IPS DF 4.7 (cell line): ENCODE measurements around the gene COMP.
"Not testable (repeated sequence)": the region's sequence is repeated elsewhere in the genome, so short reads cannot be mapped to it uniquely, and the experiment has no call there.

Experiments used
- DNase-seq: peaks from one replicate; pipeline ENCODE4 v3.0.0-alpha.2; 2013; ENCODE audit warnings: low spot score; ENCODE audit errors: extremely low read depth

Gene COMP

DNA sequence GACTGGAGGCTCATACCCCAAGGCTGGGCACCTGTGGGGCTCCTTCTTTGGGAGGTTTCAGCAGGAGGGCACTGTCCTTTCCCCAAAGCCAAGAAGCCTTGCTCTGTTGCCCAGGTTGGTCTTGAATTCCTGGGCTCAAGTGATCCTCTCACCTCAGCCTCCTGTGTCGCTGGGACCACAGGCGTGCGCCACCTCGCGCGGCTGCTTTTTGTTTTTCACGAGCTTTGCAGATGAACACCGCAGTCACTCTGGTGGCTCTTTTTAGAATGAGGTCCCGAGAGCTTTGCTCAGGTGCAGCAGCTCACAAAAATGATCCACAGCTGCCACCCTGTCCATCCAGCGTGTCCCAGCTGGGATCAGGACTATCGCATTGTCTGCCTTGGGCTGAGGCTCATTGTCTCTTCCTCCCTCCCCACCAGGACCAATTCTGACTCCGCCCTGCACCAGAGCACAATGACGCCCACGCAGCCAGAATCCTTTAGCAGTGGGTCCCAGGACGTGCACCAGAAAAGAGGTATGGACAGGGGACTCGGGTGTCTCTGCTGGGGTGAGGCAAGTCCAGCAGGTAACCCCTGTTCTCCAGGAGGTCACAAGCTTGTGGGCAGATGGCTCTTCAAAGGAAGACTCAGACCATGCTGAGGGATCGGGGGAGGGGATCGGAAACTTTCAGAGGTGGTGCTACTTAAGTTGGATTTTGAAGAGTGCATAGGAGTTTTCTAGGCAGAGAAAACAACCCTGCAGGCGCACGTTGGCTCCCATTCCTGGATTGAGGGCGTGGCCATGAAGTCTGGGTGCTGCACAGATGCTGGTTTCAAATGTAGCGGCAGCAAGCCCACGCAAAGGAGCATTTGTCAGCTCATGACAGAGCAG lies 41.5 kb downstream of the COMP start:
- no peak for DNase-seq

DNA sequence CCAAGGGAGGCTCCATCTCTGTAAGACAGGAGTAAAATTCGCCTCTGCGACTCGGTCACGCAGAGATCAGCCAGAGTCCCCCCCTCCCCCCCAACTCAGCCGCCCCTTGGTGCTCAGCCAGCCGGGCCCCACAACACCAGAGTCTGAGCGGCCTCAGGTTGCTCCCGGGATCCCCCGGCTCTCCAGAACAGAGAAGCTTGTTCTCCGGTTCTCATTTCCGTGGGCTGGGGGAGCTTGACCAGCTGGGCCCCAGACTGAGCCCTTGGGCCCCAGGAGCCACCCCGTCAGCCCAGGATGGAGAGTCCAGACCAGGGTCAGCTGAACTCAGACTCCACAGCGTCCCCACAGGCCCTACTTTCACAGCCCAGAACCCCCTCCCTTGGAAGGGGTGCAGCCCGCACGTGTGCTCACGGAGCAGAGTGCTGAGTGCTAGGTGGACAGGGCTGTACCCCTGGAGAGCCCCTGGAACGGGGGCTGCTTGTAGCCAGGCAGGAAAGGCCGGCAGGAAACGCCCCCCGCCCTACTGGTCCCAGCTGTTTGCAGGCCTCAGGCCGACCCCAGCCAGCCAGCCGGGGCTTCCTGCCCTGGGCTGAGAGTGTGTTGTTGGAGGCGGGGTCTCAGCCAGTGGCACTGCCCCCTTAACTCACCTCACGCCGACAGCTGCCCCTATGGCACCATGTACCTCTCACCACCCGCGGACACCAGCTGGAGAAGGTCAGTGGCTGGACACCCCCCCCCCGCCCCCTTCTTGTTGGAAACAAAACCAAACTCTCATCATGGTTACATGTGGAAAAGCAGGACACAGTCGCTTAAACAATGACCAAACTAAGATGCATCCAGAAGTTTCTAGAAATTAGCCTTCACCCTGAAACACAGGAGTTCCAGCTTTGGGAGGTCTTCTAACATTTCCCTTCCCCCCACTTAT lies 44.4 kb downstream of the COMP start:
- no peak for DNase-seq

DNA sequence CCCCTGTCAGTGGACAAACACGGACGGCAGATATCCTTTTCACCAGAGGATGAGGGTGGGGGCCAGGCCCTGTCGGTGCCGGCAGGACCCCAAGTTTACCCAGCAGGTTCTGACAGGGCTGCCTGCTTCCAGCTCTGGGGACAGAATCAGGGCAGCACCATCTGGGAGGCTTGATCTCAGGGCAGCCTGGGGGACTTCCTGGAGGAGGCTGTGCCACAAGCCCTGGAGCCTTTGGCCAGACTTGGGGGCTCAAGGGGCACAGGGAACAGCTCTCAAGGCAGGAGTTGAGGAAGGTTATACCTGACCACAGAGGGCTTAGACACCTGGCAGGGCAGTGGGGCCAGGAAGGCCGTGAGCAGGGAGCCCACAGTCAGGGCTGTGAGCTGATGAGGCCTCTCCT lies 45.2 kb downstream of the COMP start:
- no peak for DNase-seq

DNA sequence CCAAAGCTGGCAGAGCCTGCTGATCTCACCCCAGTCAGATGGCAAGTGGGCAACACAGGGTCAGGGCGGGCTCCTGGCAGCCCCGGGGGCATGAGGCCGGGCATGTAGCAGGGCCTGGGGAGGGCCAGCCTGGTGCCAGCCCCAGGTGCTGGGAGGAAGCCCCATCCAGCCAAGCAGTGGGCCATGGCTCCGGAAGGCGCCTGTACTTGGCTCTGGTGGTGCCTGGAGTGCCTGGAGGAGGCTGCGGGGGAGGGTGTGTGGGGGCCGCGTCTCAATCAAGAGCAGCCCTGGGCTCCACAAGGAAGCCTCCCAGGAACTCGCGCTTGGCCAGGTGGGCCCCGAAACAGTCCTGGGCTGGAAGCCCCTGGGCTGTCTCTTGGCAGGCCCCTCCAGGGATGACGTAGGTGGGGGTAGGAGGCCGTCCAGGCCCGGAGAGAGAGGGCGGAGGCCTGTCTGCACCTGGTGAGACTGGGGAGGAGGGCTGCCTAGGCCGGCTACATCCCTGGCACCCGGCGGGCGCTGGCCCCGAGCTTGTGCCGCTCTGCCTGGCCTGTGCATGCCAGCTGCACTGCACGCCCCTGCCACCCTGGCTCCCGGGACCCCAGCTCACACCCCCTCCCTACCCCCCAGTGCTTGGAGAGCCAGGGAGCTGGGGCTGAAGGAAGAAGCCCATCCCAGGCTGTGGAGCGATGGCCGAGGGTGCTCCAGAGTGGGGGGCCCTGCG lies 45.9 kb downstream of the COMP start:
- no peak for DNase-seq

DNA sequence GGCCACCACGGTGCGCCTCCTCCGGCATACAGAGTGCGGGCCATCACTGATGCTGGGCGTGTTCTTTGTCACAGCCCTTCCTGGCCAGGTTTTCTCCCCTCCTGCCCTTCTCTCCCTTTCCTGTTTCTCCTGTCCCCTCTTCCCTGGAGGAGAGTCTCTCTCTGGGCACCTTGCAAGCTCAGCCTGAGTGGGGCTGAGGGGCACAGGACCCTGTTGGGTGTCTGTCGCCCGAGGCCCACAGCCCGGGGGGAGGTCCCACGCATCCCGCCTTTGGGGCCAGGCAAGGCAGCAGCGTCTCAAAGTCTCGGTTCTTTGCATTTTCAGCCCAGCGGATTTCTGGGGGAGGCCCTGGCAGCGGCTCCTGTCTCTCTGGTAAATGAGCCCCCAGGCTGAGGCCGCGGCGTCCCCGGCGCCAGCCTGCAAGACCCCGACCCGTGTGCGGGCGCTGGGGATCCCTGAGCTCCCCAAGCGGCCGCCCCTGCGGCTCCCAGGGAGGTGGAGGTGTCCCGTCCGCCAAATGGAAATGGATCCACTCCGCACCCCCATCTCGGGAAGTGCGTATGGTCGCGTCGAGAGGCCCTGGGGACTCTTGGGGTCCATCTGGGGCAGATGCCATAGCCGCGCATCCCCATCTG lies 47.2 kb downstream of the COMP start:
- DNase-seq, result no peak

DNA sequence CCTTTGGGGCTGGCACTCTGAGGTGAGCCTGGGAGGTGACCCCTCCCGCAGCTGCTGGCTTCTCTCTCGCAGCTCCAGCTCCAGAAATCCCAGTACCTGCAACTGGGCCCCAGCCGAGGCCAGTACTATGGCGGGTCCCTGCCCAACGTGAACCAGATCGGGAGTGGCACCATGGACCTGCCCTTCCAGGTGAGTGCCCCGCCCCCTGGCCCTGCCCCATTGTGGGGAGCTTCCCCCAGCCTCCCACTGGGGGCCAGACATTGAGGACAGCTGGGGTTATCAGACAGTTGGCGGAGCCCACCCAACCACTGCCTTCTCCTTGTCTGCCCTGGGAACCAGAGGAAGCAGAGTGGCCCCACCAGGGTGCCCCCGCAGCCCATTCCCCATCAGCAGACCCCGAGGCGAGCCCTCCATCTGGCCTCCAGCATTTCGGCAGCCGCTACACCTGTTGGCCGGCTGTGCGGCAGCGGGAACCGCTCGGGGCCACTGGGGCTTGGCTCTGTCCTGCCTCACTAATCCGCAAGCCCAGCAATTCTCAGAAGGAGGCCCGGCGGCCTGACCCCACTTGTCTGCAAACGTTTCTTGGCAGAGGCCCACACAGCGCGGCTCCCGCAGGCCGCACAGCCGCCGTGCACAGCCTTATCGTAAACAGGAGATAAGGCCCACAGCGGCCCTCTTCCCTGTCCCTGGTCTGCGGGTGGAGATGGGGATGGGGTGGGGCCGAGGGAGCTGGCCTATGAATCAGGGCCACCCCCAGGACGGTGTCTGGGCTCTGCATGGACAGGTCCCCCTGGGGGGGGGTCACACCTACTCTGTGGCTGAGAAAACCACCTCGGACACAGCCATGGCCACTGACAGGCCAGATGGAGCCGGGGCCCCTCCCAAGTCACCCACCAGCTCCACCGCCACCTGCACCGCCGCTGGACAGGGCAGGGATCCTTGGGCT lies 48.0 kb downstream of the COMP start:
- no peak for DNase-seq

DNA sequence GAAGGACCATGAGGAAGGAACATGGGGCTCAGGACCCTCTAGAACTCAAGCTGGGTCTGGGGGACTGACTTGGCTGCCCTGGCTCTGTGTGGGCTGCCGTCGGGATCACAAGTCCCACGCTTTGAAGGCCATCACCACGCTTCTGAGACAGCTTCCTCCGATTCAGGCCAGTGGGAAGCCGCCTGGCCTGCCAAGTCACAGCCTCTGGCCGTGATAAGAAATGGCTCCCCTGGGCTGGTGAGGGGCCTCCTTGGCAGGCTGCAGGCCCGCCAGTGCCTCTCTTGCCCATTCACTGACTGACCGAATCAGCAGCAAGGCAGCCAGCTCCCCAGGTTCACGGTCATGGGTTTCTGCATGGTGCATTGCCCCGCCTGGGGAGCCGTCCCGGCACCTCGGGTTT lies 48.8 kb downstream of the COMP start:
- no peak for DNase-seq

DNA sequence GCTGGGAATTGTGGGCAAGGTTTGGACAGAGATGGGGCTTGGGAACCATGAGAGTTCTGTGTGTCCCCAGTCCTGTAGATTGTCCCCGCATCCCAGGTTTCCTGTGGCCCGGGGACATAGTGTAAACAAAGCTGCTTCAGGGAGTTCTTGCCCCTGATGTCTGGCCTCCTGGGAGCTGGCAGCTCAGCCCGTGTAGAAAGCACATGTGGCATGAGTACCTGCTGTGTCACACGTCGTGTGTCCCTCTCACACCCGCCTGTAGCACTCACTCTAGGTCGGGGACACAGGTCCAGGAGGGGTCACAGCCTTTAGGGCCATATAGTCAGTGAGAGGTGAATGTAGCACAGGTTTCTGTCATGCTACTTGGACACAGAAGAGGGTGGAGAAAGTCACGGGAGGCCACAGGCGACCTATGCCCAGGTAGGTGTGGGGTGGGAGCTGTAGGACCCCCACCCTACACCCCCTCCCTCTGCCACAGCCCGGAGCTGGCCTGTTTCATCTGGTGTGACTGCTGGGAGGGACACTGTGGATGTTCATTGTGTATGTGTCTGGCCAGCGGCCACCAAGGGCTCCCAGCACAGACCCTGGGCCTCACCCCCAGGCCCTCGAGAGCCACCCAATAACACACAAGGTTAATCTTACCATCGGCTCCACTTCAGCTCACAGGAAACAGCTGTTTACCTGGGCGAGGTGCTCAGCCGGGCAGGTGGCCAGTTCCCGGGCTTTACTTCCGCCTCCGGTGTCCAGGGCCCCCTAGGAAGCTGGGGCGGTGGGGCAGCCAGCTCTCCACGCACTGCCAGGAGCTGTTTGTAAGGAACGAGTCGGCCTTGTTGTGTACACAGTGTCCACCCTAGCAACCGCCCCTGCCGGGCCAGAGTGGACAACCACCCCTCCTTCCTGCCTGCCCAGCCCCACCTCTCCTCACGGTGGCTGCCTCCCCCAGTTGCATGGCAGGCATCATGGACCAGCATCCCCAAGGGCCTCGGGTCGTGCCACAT lies 49.7 kb downstream of the COMP start:
- no peak for DNase-seq

DNA sequence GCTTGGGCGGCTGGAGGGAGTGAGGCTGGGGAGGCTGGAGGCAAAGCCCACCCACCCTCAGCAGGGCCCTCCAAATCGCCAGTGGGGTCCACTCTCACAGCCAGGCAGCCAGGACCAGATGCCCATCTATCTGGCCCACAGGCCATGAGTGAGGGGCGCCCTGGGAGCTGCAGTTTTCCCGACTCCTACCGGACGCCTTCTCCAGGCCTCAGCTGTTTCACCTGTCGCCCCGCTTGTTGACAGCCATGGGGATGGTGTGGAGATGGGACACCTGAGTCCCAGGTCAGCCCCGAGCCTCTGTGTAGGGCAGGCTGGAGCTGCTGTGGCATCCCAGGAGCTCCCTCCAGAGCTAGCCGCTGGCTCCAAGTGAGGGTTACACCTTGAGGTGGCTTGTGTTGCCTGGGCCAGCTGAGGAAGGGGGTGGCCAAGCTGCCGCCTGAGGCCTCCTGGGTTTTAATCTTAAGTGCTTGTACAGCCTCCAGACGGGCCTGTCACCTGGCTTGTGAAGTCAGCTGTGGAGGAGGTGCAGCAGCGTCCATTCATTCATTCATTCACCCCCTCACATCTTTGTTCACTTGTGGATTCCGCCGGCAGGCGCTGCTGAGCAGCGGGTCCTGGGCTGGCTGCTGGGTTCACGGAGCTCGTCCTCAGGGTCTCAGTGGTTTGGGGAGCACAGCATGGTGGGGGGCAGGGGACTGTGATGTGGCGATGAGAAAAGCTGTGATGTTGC lies 52.0 kb downstream of the COMP start:
- no peak for DNase-seq

DNA sequence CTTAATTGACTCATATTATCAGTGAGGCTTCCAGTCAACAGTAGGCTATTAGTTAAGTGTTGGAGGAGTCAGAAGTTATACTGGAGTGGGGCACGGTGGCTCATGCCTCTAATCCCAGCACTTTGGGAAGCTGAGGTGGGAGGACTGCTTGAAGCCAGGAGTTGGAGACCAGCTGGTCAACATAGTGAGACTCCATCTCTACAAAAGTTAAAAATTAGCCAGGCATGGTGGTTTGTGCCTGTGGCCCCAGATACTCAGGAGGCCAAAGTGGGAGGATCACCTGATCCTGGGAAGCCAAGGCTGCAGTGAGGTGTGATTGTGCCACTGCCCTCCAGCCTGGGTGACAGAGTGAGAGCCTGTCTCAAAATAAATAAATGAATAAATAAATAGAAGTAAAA lies 53.2 kb downstream of the COMP start:
- DNase-seq, result no peak

DNA sequence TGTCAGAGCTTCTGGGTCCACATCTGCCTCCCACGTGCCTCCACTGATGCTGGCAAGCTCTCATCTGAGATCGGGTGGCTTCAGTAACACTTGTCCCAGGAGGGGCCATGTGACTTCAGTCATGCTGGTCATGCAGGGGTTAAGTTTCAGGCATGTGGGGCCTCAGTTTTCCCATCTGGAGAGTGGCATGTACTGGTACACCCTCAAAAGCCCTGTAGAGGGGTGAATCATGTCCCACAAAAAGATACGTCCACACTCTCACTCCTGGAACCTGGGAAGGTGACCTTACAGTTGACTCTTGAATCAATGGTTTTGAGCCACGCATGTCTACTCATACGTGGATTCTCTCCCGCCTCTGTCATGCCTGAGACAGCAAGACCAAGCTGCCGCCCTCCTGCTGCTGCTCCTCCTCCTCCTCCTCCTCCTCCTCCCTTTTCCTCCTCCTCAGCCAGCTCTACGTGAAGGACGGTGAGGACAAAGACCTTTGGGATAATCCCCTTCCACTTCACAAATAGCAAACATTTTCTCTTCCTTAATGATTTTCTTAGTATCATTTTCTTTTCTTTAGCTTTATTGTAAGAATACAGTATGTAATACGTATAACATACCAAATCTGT lies 53.7 kb downstream of the COMP start:
- DNase-seq, result no peak

DNA sequence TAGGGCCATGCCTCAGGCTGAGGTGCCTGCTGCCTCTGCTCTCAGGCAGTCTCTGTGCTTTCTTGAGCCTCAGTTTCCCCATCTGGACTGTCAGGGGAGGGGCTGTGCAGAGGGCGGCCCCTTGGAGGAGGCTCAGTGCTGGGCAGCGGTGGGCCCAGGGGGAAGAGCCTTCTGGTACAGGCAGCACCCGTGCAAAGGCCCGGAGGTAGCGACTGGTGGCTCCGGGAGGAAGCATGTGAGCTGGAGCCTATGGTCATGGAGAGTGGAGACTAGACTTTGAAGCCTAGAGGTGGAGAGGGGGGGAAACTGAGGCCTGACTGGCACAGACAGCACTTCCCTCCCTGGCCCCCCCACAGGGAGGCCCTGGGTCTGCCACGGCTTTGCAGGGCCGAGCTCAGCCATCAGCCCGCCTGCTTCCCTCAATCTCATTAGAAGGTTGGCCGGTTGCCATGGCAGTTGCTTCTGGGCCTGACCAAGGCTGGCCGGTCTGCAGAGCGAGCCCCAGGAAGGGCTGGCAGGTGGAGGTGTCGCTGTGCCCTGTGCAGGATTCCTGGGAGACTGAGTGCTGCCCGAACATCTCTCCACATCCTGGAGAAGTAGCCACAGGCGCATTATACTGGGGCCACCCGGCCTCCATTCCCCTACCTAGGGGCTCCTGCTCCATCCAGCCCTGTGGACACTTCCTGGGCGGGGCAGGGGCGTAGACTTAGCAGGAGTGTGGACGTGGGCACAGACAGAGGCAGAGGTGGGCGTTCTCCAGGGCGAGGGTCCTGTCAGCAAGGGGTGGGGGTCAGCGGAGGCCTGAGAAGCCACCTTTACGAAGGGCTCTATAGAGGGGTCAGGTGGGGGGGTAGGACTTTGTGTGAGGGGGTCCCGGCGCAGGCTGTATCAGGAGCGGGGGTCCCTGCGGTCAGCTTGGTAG lies 54.4 kb downstream of the COMP start:
- DNase-seq, result no peak

DNA sequence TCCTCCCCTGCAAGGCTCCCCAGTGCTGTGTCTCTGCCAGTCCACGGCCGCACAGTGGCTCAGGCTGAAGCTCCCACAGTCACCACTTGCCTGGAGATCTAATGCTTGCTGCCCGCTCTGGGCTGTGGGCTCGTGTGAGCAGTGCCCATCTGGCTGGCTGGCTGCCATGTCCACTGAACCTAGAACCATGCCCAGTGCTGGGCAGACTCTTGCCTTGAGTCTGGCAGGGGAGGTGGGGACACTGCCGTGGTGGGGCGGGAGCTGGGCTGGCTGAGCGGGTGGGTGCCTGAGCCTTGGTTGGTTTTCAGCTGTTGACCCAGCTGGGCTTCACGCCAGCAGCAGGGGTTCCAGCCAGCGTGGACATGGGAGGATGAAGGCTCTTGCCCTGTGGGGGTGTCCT lies 55.4 kb downstream of the COMP start:
- no peak for DNase-seq

DNA sequence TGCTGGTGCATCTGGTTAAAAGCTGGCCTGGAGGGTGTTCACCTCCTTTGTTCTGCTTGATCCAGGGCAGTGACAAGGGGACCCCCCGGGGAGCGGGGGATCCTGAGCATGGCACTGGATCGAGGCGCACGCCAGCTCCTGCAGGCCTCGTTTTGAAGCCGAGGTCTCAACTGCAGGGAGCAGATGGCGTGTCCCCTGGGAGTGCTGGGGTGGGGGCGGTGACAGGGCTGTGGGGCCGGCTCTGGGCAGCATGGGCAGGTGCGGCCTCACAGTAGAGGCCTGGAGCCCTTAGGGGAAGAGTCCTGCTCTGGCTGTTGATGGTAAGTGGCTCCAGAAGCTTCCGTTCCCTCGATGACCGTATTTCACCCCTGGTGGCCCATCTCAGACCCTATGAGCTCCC lies 55.8 kb downstream of the COMP start:
- DNase-seq, result no peak

DNA sequence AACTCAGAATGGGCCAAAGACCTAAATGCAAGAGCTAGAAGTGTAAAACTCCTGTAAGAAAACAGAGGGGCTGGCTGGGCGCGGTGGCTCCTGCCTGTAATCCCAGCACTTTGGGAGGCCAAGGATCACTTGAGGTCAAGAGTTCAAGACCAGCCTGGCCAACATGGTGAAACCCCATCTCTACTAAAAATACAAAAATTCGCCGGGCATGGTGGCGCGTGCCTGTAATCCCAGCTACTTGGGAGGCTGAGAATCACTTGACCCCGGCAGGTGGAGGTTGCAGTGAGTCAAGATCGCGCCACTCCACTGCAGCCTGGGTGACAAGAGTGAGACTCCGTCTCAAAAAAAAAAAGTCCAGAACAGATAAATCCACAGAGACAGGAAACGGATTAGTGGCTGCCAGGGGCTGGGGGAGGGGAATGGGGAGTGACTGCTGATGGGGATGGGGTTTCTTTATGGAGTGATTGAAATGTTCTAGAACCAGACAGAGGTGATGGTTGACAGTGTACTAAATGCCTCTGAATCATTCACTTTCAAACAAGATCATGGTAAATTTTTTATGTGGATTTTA lies 57.3 kb downstream of the COMP start:
- DNase-seq, result not testable (repeated sequence)

DNA sequence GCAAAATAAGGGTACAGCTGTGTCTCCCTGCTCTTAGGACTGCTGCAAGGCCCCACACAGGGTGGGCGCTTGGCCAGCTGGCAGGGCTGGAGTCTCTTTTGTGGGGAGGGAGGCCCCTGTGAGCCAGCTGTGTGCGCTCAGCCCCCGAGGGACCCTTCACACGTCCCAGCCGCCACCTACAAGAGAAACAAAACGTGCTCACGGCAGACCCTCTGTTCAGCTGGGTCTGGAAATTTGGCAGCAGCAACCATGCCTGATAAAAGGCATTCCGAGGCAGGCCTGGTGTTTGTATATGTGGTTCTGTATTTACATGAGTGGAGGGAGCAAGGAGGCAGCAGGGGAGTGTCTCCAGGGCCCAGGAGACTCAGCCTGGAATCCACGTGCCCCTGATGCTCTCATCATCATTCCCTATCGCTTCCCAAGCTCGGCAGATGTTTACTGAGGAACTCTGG lies 57.9 kb downstream of the COMP start:
- no peak for DNase-seq
